ENCODE results near the gene HBD.
"Not testable (repeated sequence)": the region's sequence is repeated elsewhere in the genome, so short reads cannot be mapped to it uniquely, and the experiment has no call there.

The HBD gene

GRCh38 chr11:5272395-5273017 is 38.2 kb upstream of the HBD start:
- Histone ChIP-seq H3K36me3 (ENCODE audit: control insufficient read depth, low read depth, low read length) (no peaks in the 10 kb centered on the region), H3K4me3 (ENCODE audit: low read length) (no peak overlapping the region), H3K9ac (ENCODE audit: low read length) (no peak overlapping the region), H3K9me3 (ENCODE audit: control insufficient read depth, low read depth, low read length) (no peaks in the 10 kb centered on the region), H3K4me1 (ENCODE audit: control insufficient read depth, low read depth, low read length) (peaks cover 5% of the 10 kb centered on the region), H3K27me3 (ENCODE audit: control insufficient read depth, insufficient read depth, low read length) (no peaks in the 10 kb centered on the region), H3K27ac (ENCODE audit: low read length) (no peak overlapping the region)

- Histone ChIP-seq H3K9me3 (ENCODE audit: control insufficient read depth, low read depth, low read length) (no peaks in the 10 kb centered on the region), H3K27ac (ENCODE audit: low read length) (no peak within 1 kb of the TSS), H3K36me3 (ENCODE audit: control insufficient read depth, low read depth, low read length) (no peaks in the 10 kb centered on the region), H3K9ac (ENCODE audit: low read length) (no peak within 1 kb of the TSS), H3K4me3 (ENCODE audit: low read length) (no peak within 1 kb of the TSS), H3K4me1 (ENCODE audit: control insufficient read depth, low read depth, low read length) (peaks cover 4% of the 10 kb centered on the region), H3K27me3 (ENCODE audit: control insufficient read depth, insufficient read depth, low read length) (no peaks in the 10 kb centered on the region)
Observed at GRCh38 chr11:5269715-5270147, 35.4 kb upstream of the HBD start, which contains the start of gene HBE1. Gene HBE1 (minus strand): TSS chr11:5269945. CDS start chr11:5269890, 55 bp downstream.

- no peaks in the 10 kb centered on the region for H3K9me3 ChIP-seq (ENCODE audit: control insufficient read depth, low read depth, low read length)
- no peak overlapping the region for H3K4me3 ChIP-seq (ENCODE audit: low read length)
- no peak overlapping the region for H3K27ac ChIP-seq (ENCODE audit: low read length)
- H3K4me1 ChIP-seq (ENCODE audit: control insufficient read depth, low read depth, low read length) = no peaks in the 10 kb centered on the region
- no peaks in the 10 kb centered on the region for H3K36me3 ChIP-seq (ENCODE audit: control insufficient read depth, low read depth, low read length)
- H3K27me3 ChIP-seq (ENCODE audit: control insufficient read depth, insufficient read depth, low read length) = no peaks in the 10 kb centered on the region
- H3K9ac ChIP-seq (ENCODE audit: low read length) = no peak overlapping the region
Observed at GRCh38 chr11:5267033-5267563, 32.8 kb upstream of the HBD start.

- Histone ChIP-seq H3K27ac (ENCODE audit: low read length) (no peak overlapping the region), H3K4me1 (ENCODE audit: control insufficient read depth, low read depth, low read length) (no peaks in the 10 kb centered on the region), H3K4me3 (ENCODE audit: low read length) (no peak overlapping the region), H3K27me3 (ENCODE audit: control insufficient read depth, insufficient read depth, low read length) (no peaks in the 10 kb centered on the region), H3K9me3 (ENCODE audit: control insufficient read depth, low read depth, low read length) (no peaks in the 10 kb centered on the region), H3K36me3 (ENCODE audit: control insufficient read depth, low read depth, low read length) (no peaks in the 10 kb centered on the region), H3K9ac (ENCODE audit: low read length) (no peak overlapping the region)
Observed at GRCh38 chr11:5266609-5267008, 32.3 kb upstream of the HBD start.

GRCh38 chr11:5265832-5266231 is 31.5 kb upstream of the HBD start:
- Histone ChIP-seq H3K27ac (ENCODE audit: low read length) (no peak overlapping the region), H3K4me3 (ENCODE audit: low read length) (no peak overlapping the region), H3K9ac (ENCODE audit: low read length) (no peak overlapping the region), H3K9me3 (ENCODE audit: control insufficient read depth, low read depth, low read length) (no peaks in the 10 kb centered on the region), H3K27me3 (ENCODE audit: control insufficient read depth, insufficient read depth, low read length) (no peaks in the 10 kb centered on the region), H3K4me1 (ENCODE audit: control insufficient read depth, low read depth, low read length) (no peaks in the 10 kb centered on the region), H3K36me3 (ENCODE audit: control insufficient read depth, low read depth, low read length) (no peaks in the 10 kb centered on the region)

- Histone ChIP-seq H3K4me3 (ENCODE audit: low read length) (no peak overlapping the region), H3K9me3 (ENCODE audit: control insufficient read depth, low read depth, low read length) (no peaks in the 10 kb centered on the region), H3K4me1 (ENCODE audit: control insufficient read depth, low read depth, low read length) (peaks cover 17% of the 10 kb centered on the region), H3K36me3 (ENCODE audit: control insufficient read depth, low read depth, low read length) (no peaks in the 10 kb centered on the region), H3K27me3 (ENCODE audit: control insufficient read depth, insufficient read depth, low read length) (no peaks in the 10 kb centered on the region), H3K9ac (ENCODE audit: low read length) (no peak overlapping the region), H3K27ac (ENCODE audit: low read length) (no peak overlapping the region)
Observed at GRCh38 chr11:5258543-5259262, 24.4 kb upstream of the HBD start.

GRCh38 chr11:5257296-5257695 is 23.0 kb upstream of the HBD start:
- Histone ChIP-seq H3K4me1 (ENCODE audit: control insufficient read depth, low read depth, low read length) (peaks cover 17% of the 10 kb centered on the region), H3K9me3 (ENCODE audit: control insufficient read depth, low read depth, low read length) (no peaks in the 10 kb centered on the region), H3K27ac (ENCODE audit: low read length) (no peak overlapping the region)

GRCh38 chr11:5254646-5255413 is 20.5 kb upstream of the HBD start, which contains the start of gene HBG2:
Gene HBG2 (minus strand): TSS chr11:5254781. CDS start chr11:5254728, 53 bp downstream.
- not testable (repeated sequence) for H3K9ac ChIP-seq (ENCODE audit: low read length); H3K4me3 ChIP-seq (ENCODE audit: low read length); H3K36me3 ChIP-seq (ENCODE audit: control insufficient read depth, low read depth, low read length); H3K27ac ChIP-seq (ENCODE audit: low read length); H3K9me3 ChIP-seq (ENCODE audit: control insufficient read depth, low read depth, low read length); H3K27me3 ChIP-seq (ENCODE audit: control insufficient read depth, insufficient read depth, low read length)
- H3K4me1 ChIP-seq (ENCODE audit: control insufficient read depth, low read depth, low read length) = peaks cover 17% of the 10 kb centered on the region

More at GRCh38 chr11:5257296-5257695, 23.0 kb upstream of the HBD start:
- Histone ChIP-seq H3K9ac (ENCODE audit: low read length) (no peak overlapping the region), H3K36me3 (ENCODE audit: control insufficient read depth, low read depth, low read length) (no peaks in the 10 kb centered on the region), H3K4me3 (ENCODE audit: low read length) (no peak overlapping the region), H3K27me3 (ENCODE audit: control insufficient read depth, insufficient read depth, low read length) (no peaks in the 10 kb centered on the region)

- not testable (repeated sequence) for H3K9me3 ChIP-seq (ENCODE audit: control insufficient read depth, low read depth, low read length)
Observed at GRCh38 chr11:5254023-5254422, 19.7 kb upstream of the HBD start.

GRCh38 chr11:5253440-5253839 is 19.2 kb upstream of the HBD start:
- H3K27ac ChIP-seq (ENCODE audit: low read length); H3K27me3 ChIP-seq (ENCODE audit: control insufficient read depth, insufficient read depth, low read length); H3K4me3 ChIP-seq (ENCODE audit: low read length); H3K9ac ChIP-seq (ENCODE audit: low read length); H3K36me3 ChIP-seq (ENCODE audit: control insufficient read depth, low read depth, low read length); H3K9me3 ChIP-seq (ENCODE audit: control insufficient read depth, low read depth, low read length): not testable (repeated sequence)
- H3K4me1 ChIP-seq (ENCODE audit: control insufficient read depth, low read depth, low read length) = peaks cover 14% of the 10 kb centered on the region

More at GRCh38 chr11:5254023-5254422, 19.7 kb upstream of the HBD start:
- H3K9ac ChIP-seq (ENCODE audit: low read length); H3K4me3 ChIP-seq (ENCODE audit: low read length); H3K27ac ChIP-seq (ENCODE audit: low read length); H3K36me3 ChIP-seq (ENCODE audit: control insufficient read depth, low read depth, low read length); H3K27me3 ChIP-seq (ENCODE audit: control insufficient read depth, insufficient read depth, low read length): not testable (repeated sequence)
- H3K4me1 ChIP-seq (ENCODE audit: control insufficient read depth, low read depth, low read length) = peaks cover 17% of the 10 kb centered on the region

GRCh38 chr11:5252919-5253265 is 18.6 kb upstream of the HBD start:
- Histone ChIP-seq H3K9me3 (ENCODE audit: control insufficient read depth, low read depth, low read length) (no peaks in the 10 kb centered on the region), H3K36me3 (ENCODE audit: control insufficient read depth, low read depth, low read length) (no peaks in the 10 kb centered on the region), H3K27me3 (ENCODE audit: control insufficient read depth, insufficient read depth, low read length) (no peaks in the 10 kb centered on the region), H3K4me1 (ENCODE audit: control insufficient read depth, low read depth, low read length) (peaks cover 8% of the 10 kb centered on the region), H3K9ac (ENCODE audit: low read length) (no peak overlapping the region), H3K27ac (ENCODE audit: low read length) (no peak overlapping the region), H3K4me3 (ENCODE audit: low read length) (no peak overlapping the region)

All from iPS-18a (cell line).